Endothelial cell (in vitro differentiated cells): ENCODE data around the gene RAPGEF2. TPM values are rescaled to one million over a fixed set of nuclear protein-coding genes. Genes with fewer than 3 reads are reported as not detected.

ENCODE experiments used
- DNase-seq: peaks from one replicate; pipeline ENCODE4 v3.0.0; 2021; ENCODE audit warnings: low spot score
- H3K27ac Mint-ChIP-seq: one replicate; pipeline ENCODE4 v1.8.0; 2021; ENCODE audit warnings: mixed read lengths, inconsistent platforms; ENCODE audit not compliant: unreplicated experiment
- H3K27me3 Mint-ChIP-seq: one replicate; pipeline ENCODE4 v1.8.0; 2021; ENCODE audit warnings: mild to moderate bottlenecking, moderate library complexity, mixed read lengths, inconsistent platforms; ENCODE audit not compliant: unreplicated experiment
- H3K36me3 Mint-ChIP-seq: one replicate; pipeline ENCODE4 v1.8.0; 2021; ENCODE audit warnings: mild to moderate bottlenecking, low read depth, mixed read lengths, inconsistent platforms; ENCODE audit not compliant: unreplicated experiment
- H3K4me1 Mint-ChIP-seq: one replicate; pipeline ENCODE4 v1.8.0; 2021; ENCODE audit warnings: mild to moderate bottlenecking, mixed read lengths, inconsistent platforms; ENCODE audit not compliant: unreplicated experiment
- H3K4me3 Mint-ChIP-seq: one replicate; pipeline ENCODE4 v1.8.0; 2021; ENCODE audit warnings: mild to moderate bottlenecking, mixed read lengths, inconsistent platforms; ENCODE audit not compliant: unreplicated experiment
- H3K9me3 Mint-ChIP-seq: one replicate; pipeline ENCODE4 v1.8.0; 2021; ENCODE audit warnings: mixed read lengths, inconsistent platforms; ENCODE audit not compliant: unreplicated experiment
- total RNA-seq: library from RNA; stranded (reverse); fragmentation: NEBNext Ultra II Directional; extraction: Animal tissue kit (Norgen Biotek cat#: 25700); gene quantifications from one replicate; pipeline ENCODE4 v1.2.1, GENCODE V29; 2021; ENCODE audit not compliant: unreplicated experiment
- TF ChIP-seq, protein P1 (sequence below): fragments of 200-600 bp; sonication (generic); IDR thresholded peaks from one replicate; pipeline ENCODE4 v1.5.0; 2021; ENCODE audit warnings: antibody characterized with exemption; ENCODE audit not compliant: unreplicated experiment

The RAPGEF2 gene
- total RNA-seq, 1 donor from 2014 or later: 108 TPM

DNA sequence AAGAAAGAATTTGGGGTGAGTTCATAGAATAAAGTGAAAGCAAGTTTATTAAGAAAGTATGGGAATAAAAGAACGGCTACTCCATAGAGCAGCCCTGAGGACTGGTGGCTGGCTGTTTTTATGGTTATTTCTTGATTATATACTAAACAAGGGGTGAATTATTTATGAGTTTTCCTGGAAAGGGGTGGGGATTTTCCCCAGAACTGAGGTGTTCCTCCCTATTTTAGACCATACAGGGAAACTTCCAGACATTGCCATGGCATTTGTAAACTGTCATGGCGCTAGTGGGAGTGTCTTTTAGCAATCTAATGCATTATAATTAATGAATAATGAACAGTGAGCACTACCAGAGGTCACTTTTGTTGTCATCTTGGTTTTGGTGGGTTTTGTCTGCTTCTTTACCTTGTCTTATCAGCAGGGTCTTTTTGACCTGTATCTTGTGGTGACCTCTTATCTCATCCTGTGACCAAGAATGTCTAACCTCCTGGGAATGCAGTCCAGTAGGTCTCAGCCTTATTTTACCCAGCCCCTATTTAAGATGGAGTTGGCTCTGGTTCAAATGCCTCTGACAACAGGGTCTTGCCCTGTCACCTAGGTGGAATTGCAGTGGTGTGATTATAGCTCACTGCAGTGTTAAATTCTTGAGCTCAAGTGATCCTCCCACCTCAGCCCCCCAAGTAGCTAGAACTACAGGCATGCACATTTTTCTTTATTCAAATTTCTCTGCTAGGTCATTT lies 27.1 kb downstream of the RAPGEF2 start:
- peaks cover 3% of the 10 kb centered on the region for H3K36me3 Mint-ChIP-seq
- H3K4me3 Mint-ChIP-seq: no peak overlapping the region
- no peak overlapping the region for H3K27ac Mint-ChIP-seq
- no peak for DNase-seq
- TF ChIP-seq, protein P1, sequence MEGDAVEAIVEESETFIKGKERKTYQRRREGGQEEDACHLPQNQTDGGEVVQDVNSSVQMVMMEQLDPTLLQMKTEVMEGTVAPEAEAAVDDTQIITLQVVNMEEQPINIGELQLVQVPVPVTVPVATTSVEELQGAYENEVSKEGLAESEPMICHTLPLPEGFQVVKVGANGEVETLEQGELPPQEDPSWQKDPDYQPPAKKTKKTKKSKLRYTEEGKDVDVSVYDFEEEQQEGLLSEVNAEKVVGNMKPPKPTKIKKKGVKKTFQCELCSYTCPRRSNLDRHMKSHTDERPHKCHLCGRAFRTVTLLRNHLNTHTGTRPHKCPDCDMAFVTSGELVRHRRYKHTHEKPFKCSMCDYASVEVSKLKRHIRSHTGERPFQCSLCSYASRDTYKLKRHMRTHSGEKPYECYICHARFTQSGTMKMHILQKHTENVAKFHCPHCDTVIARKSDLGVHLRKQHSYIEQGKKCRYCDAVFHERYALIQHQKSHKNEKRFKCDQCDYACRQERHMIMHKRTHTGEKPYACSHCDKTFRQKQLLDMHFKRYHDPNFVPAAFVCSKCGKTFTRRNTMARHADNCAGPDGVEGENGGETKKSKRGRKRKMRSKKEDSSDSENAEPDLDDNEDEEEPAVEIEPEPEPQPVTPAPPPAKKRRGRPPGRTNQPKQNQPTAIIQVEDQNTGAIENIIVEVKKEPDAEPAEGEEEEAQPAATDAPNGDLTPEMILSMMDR: no peak
- no peaks in the 10 kb centered on the region for H3K9me3 Mint-ChIP-seq
- H3K4me1 Mint-ChIP-seq: peaks cover 23% of the 10 kb centered on the region
- H3K27me3 Mint-ChIP-seq: no peaks in the 10 kb centered on the region

DNA sequence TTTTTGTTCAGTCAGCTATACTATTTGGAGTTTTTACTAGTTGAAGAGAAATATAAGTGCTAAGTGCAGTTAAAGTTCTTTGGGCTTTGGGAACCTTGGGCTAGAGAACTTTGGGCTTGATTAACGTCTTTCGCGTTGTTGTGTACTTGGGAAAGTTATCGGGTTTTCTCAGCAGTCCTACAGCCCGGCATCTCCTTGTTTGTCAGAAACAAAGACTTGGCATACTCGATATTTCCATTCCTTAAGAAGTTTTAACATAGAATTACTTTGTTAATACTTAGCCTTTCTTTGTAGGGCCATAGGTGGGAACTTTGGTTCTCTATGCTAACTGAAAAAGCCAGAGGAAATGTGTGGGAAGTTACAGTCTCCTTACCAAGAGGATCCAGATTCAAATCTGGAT lies 28.7 kb downstream of the RAPGEF2 start:
- H3K27me3 Mint-ChIP-seq: no peaks in the 10 kb centered on the region
- TF ChIP-seq, protein P1: no peak
- H3K27ac Mint-ChIP-seq: no peak overlapping the region
- peaks cover 3% of the 10 kb centered on the region for H3K36me3 Mint-ChIP-seq
- H3K4me3 Mint-ChIP-seq: no peak overlapping the region
- H3K4me1 Mint-ChIP-seq: peaks cover 18% of the 10 kb centered on the region
- no peak for DNase-seq
- H3K9me3 Mint-ChIP-seq: no peaks in the 10 kb centered on the region

DNA sequence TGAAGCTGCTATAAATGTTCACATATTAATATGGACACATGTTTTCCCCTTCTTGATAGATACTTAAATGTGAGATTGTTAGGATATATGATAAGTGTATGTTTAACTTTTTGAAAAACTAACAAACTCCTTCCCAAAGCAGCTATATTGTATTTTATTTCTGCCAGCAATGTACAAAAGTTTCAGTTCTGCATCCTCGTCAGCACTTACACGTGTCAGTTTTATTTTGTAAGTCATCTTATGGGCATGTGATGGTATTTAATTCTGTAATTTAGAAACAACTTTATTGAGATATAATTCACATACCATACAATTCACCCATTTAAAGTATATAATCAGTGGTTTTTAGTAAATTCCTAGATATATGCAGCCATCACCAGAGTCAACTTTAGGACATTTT lies 31.6 kb downstream of the RAPGEF2 start:
- H3K9me3 Mint-ChIP-seq: no peaks in the 10 kb centered on the region
- no peak for DNase-seq
- H3K4me1 Mint-ChIP-seq: peaks cover 33% of the 10 kb centered on the region
- peaks cover 3% of the 10 kb centered on the region for H3K36me3 Mint-ChIP-seq
- peak overlapping the region; percentile 43 for H3K27ac Mint-ChIP-seq
- H3K27me3 Mint-ChIP-seq: peaks cover 3% of the 10 kb centered on the region
- H3K4me3 Mint-ChIP-seq: no peak overlapping the region
- TF ChIP-seq, protein P1: no peak

DNA sequence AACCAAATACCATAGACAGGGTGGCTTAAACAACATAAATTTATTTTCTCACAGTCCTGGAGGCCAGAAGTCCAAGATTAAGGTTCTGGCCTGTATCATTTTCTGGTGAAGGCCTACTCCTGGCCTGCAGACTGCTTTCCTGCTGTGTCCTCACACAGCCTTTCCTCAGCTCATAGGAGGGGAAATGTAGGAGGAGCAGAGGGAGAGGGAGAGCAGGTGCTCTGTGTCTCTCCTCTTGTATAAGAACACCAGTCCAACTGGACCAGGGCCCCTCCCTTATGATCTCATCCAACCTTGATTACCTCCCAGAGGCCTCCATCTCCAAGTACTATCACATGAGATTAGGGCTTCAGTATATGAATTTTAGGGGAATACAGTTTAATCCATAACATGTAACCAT lies 34.3 kb downstream of the RAPGEF2 start:
- Mint-ChIP-seq H3K27me3 (peaks cover 3% of the 10 kb centered on the region), H3K4me3 (no peak overlapping the region), H3K4me1 (peaks cover 40% of the 10 kb centered on the region), H3K27ac (no peak overlapping the region), H3K9me3 (no peaks in the 10 kb centered on the region), H3K36me3 (no peaks in the 10 kb centered on the region)
- TF ChIP-seq, protein P1: no peak
- no peak for DNase-seq

DNA sequence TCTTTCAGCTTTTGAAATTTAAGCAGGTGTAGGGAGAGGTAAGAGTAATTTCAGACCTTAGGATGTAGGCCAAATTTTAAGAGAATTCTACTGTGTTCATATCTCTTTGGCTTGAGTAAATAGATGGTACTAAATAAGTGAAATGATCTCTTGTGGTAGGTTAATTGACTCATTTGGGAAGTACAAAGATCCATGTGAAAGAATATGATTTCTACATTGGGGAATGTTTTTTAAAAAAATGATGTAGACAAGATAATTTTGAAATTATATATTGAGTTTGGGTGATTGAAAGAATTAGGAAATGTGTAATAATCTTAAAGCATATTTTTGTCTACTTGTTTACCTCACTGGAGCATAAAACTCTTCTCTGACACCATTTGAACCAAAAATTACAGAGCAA lies 35.6 kb downstream of the RAPGEF2 start:
- Mint-ChIP-seq H3K36me3 (no peaks in the 10 kb centered on the region), H3K4me3 (no peak overlapping the region), H3K27me3 (peaks cover 3% of the 10 kb centered on the region), H3K4me1 (peaks cover 46% of the 10 kb centered on the region), H3K9me3 (no peaks in the 10 kb centered on the region), H3K27ac (peak overlapping the region; percentile 77)
- no peak for DNase-seq
- TF ChIP-seq, protein P1: no peak
